ENCODE results near the gene PIK3C2B.
A peak's percentile ranks its signal among the peaks of the same experiment; 100 is the strongest.

The PIK3C2B gene

GRCh38 chr1:204460346-204460745 lies 34.3 kb downstream of the PIK3C2B start:
- DNase-seq = no peak

DNA sequence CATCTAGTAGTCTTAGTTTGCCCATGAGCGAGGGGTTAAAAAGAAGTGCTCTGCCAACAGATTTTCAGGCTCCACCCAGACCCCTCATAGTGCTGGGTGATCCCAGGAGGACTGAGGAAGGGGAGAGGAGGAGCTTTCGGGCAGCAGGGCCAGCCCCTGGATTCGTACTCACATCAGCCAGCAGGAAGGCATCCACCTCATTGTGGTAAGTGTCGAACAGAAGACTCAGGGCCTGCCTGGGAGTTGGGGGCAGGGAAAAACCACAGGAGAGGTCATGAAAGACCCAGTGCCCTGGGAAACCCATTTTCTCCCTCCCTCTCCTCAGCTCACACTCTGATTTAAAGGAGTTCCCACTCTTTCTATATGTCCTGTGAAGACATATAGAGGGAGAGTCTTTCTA lies 34.9 kb downstream of the PIK3C2B start:
- DNase-seq = no peak

GRCh38 chr1:204457666-204458065 lies 36.9 kb downstream of the PIK3C2B start:
- no peak for DNase-seq

- DNase-seq = no peak
These were observed 37.7 kb downstream of the PIK3C2B start for GRCh38 chr1:204456826-204457442.

- DNase-seq = no peak
These were observed 38.8 kb downstream of the PIK3C2B start for GRCh38 chr1:204455831-204456145.

DNA sequence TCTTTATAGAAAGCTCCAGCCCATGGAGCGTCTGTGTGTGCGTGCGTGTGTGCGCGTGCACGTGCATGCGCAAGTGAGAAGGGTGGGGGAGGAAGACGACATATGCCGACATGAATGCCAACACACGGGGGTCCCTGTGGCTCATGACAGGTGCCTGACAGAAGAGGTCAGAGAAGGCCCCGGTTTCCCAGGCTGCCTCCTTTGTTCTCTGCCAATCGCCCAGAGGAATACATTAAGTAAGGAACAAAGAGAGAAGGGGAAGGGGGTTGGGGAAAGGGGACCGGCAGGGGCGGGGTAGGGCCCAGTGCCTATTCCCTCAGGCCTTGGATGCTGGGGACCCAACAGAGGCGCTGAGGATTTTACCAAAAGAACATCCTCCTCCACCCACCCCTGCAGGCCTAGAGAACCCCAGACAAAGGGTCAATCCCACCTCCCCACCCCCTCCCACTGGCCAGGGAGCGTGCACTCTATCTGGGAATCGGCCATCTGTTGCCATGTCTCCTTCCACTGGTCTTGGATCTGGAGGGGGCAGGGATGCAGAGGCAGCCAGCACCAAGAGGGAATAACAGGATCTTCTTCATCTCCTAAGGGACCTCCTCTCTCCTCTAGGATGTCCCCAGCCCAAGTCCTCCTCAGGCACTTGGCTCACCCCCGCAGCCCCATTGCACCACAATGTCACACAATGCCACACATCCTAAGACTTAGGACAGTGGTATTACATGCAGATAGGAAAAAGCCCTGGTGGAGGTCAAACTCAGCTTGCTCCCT lies 39.4 kb downstream of the PIK3C2B start:
- no peak for DNase-seq

DNA sequence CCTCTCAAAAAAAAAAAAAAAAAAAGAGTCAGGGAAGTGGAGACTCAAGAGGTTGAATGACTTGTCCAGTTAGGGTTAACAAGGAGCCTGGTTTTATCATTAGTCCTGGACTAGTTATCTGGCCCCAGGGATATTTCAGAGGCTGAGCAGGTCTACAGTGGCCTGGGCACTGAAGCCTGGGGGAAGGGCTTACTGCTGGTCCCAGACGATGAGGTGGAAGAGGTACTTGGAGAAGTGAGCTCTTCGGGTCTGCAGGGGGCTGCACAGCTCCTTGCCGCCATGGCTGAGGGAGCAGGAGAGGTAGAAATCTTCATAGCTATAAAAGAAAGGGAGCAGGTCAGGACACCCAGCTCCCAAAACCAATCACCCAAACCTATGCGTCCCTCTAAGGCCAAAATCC lies 40.1 kb downstream of the PIK3C2B start:
- no peak for DNase-seq

GRCh38 chr1:204453141-204453772 lies 41.3 kb downstream of the PIK3C2B start:
- no peak for DNase-seq

DNA sequence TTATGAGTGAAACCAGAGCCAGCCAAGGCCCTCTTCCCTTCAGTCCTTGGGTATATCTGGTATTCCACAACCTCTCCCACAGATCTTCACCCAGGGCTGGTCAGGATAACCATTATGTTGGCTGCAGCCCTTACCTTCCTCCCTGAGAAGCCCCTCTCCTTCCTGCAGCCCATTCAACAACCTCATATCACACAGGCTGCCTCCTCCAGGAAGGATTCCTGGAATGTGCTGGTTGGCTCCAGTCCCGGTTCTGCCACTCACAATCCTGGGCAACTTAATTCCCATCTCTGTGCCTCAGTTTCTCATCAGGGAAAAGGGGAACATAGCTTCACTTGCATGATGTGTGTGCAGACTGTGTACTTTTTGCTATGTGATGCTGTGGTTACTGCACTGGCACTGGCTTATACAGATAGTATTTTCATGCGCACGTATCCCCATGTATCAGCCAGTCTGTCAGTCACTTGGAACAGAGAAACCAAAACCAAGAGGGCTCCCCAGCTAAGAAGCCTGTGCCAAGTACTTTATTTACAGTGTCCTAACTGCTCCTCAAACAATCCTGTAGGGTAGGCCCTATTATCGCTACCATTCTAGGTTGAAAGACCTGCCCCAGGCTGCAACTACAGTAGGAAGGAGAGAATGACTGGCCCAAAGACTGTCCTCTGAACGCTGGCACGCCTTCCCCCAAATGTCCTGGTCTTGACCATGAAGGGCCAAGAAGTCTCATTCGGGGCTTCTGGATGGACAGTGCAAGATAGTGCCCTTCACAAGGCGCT lies 43.1 kb downstream of the PIK3C2B start:
- DNase-seq = no peak

DNA sequence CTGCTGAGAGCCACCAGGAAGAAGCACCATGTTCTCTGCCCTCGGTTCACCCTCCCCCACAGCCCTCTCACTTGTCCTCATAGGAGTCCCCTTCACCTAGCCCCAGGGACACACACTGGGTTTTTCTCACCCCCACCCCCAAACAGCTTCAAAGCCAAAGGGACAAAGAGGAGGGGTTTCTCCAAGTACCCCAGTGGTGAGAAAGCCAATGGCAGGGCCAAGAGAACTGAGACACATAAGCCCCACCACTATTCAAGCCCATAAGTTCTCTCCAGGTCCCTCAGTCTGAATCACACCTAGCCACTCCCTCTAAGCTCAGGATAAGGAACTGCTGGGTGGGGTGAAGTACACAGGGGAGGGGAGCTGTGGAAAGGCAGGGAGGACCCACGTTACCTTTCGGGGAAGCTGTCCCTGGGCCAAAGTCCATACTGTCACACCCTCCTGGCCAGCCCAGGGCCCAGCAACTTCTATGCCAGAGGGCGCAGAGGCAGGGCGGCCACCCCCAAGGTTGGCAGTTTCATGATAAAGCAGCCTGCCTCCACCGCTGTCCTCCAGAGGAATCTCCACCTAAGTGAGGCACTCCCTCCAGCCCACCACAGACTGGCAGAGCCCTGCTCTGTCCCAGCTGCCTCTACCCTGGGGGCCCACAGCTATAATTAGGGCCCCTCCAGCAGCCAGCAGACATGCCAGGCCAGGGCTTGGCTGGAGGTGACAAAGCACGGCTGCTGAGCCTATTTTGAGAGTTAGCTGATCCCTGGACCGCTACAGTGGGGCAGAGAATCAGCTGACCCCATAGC lies 43.9 kb downstream of the PIK3C2B start:
- no peak for DNase-seq

DNA sequence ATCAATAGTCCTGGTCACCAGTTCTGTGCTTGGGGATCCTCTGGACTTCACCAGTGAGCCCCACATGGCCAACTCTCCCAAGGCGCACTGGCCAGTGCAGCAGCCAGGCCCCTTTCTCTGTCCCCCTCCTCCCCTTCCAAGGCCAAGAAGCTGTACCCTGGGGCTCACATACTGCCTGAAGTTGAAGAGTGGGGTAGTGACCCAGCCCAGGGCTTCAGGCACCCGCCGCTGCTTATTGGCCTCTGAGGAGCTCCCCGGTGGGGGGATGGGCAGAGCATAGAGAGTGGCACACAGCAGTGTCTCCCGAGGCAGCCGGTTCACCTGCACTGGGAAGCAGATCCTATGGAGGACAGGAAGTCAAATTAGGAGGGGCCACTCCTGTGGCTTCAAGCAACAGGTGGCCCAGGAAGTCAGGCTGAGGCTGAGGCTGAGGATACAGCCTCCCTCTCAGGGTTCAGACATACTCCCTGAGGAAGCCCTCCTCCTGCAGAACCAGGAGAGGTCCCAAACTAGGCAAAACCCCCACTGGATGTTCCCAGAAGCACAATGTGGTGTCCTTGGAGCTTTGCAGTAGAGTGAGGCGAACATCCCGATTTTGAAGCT lies 44.8 kb downstream of the PIK3C2B start:
- no peak for DNase-seq

DNA sequence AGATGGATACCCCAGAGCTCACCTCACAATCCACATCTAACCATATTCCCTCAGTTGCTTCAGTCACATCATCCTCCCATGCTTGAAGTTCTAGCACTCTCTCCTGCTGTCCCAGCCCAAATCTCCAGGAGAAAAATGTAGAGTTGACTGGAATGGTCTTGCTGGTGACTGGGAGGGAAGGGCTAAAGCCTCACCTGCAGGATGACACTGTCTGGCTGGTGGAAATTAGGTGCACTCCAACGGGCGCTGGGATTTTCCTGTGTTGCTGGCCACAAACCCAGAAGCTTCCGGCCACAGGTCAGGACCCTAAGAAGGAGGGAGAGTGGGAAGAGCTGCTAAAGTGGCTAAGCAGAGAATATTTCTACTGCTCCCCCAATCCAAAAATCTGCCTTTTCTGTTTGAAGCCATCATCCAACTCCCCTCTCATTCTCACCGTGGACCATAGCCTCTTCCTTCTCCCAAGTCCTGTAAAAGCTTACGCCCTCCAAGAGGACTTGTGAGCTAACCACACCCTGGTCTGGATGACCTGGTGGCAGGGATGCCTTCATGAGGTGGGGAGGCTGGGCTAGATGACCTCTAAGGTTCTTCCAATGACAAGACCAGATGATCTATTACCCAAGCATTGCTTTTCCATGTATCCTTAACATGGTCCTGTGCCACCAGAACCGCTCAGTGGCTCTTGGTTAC lies 45.5 kb downstream of the PIK3C2B start:
- no peak for DNase-seq

DNA sequence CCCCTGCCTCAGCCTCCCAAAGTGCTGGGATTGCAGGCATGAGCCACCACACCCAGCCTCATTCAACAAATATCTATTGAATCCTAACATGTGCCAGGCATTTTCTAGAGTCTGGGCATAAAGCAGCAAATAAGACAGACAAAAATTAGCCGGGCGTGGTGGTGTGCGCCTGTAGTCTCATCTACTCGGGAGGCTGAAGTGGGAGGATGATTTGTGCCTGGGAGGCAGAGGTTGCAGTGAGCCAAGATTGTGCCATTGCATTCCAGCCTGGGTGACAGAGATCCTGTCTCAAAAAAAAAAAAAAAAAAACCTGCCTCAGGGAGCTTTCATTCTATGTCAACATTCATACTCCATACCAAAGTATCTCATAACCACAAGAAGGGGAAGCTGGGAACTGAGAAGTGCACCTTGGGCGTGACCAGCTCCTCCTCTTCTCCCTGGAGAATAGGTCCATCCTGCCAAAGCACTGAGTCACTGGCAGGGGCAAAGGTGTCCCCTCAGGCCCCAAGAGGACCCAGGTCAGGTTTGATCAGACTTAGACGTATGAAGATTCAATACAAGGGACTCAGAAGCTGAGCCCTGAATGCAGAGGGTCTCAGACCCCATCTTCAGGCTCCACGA lies 46.2 kb downstream of the PIK3C2B start:
- no peak for DNase-seq

DNA sequence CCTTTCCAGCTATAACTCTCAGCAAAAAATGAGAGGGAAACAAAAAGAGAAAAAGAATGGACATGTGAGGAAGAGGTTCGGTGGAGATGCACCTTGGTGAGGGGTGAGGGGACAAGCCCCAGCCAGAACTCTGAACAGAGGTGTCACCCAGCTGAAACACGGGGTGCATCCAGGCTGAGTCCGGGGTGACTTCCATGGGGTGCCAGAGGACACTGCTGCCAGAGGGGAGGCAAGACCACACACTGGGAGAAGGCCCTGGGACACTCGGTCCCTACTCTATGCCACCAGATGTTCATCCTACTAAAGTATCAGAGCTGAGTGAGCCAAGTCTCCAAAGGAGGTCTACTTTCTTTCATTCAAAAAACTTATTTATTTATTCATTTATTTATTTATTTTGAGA lies 46.9 kb downstream of the PIK3C2B start:
- no peak for DNase-seq

DNA sequence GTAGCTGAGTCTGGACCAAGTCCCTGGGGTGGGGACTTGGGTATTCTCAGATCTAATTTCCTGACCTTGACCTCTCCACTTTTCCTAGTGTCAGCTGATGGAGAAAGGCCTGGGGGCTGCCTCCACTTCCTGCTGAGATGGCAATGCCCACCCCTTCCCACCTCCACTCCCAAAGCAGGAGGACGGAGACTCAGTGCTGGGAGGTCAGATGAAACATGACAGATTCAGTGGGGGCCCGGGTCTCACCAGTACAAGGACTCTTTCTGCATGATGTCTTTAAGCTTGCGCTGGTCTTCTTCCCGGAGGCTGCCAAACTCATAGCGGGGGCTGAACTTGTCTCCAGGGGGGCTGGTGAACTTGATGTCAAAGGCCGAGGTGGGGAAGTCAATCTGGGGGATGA lies 47.4 kb downstream of the PIK3C2B start:
- no peak for DNase-seq

DNA sequence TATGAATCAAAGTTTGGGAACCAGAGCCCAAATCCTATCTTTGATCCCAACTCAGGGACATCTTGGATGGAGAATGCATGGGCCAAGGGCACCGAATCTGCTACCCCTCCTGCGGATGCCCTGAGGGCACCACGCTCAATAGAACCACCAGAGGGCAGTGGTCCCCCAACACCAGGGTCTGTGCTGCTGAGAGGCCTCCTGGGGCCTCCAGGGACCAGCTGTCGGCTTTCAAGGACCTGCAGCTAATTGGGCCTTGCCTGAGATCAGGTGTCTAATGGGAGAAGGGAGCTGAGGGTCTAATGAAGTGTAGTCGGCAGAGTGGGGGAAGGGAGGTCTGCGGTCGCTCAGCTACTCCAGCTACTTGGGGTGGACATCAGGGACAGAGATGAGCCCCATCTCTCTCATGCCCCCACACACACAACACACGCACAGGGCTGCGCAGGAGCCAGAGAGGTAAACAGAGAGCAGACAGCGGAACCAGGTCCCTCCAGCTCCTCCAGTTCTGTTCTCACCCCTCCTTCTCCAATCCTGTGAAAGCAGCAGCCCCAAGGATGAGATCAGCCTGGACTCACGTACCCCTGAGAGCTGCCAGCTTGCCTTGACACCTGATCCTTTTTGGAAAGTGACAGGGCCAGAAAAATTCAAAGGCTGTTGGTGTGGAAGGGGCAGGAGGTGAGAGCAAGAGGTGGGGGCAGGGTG lies 48.0 kb downstream of the PIK3C2B start:
- peak; percentile 70 for DNase-seq

GRCh38 chr1:204445860-204446412 lies 48.7 kb downstream of the PIK3C2B start:
- DNase-seq = peak; percentile 32

Measured in hematopoietic multipotent progenitor cell treated with erythropoietin and hydrocortisone succinate and interleukin-3 and kit ligand, for 8 days (in vitro differentiated cells).